ENCODE measurements around the gene C16orf96.

Gene C16orf96

DNA sequence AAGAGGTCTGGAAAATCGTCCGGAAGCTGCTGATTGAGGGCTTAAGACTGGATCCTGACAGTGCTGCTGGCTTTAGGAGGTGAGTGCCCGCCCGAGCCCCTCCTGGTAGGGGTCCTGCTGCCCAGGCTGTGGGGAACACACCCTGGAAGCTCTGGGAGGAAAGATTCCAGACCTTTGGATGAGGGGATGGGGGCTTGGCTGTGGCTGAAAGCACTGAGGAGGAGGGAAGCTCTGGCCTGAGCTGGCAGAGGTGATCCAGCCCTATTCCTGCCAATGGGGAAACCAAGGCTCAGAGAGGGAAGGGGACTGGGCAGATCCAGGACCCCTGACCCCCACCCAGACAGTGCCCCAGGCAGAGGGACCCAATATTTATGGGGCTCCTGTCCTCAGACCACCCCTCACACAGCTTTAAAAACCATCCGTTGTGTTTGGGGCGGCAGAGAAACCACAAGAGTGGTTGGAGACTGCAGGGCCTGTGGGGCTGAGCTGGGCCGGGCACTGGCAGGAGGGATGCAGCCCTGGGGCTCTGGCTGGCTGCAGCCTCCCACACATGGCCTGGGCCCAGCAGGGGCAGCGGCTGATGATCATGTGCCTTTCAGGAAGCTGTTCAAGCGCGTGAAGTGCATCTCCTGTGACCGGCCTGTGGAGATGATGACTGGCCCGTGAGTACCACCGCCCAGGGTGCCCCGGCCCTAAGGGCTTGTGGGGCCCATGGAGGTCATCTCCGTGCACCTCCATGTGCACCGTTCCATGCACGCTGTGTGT is 35.7 kb downstream of the C16orf96 start:
- no peak overlapping the region for H3K27ac Mint-ChIP-seq
- ATAC-seq (ENCODE audit: low read depth) (no peak), DNase-seq (ENCODE audit: low spot score in 2 of 2) (no peak)
- no peaks in the 10 kb centered on the region for H3K4me1 Mint-ChIP-seq
- peaks cover 3% of the 10 kb centered on the region for H3K36me3 Mint-ChIP-seq
- no peak overlapping the region for H3K4me3 Mint-ChIP-seq
- H3K27me3 Mint-ChIP-seq, result peaks cover 5% of the 10 kb centered on the region
- no peaks in the 10 kb centered on the region for H3K9me3 Mint-ChIP-seq

DNA sequence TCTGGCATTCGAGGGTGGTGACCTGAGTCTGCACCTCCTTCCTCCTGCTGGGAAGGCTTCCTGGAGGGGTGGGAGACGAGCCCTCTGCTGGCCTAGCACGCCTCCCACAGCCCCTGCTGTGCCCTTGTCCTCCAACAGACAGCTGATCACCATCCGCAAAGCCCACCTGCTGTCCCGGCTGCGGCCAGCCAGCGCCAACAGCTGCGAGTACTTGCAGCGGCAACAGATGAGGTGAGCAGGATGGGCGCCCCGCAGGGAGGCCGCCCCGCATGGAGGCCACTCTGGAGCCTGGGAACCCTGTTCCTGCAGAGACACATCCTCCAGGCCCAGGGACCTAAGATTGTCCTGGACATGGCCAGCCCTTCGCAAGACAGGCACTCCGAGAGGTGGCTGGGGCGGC is 36.9 kb downstream of the C16orf96 start:
- H3K4me3 Mint-ChIP-seq, result no peak overlapping the region
- peaks cover 3% of the 10 kb centered on the region for H3K36me3 Mint-ChIP-seq
- H3K9me3 Mint-ChIP-seq, result no peaks in the 10 kb centered on the region
- ATAC-seq (ENCODE audit: low read depth) (no peak), DNase-seq (ENCODE audit: low spot score in 2 of 2) (no peak)
- H3K4me1 Mint-ChIP-seq, result no peaks in the 10 kb centered on the region
- H3K27me3 Mint-ChIP-seq, result peaks cover 5% of the 10 kb centered on the region
- no peak overlapping the region for H3K27ac Mint-ChIP-seq

- H3K27me3 Mint-ChIP-seq, result peaks cover 5% of the 10 kb centered on the region
- ATAC-seq (ENCODE audit: low read depth) (no peak), DNase-seq (ENCODE audit: low spot score in 2 of 2) (no peak)
- H3K4me1 Mint-ChIP-seq, result no peaks in the 10 kb centered on the region
- peaks cover 3% of the 10 kb centered on the region for H3K36me3 Mint-ChIP-seq
- no peaks in the 10 kb centered on the region for H3K9me3 Mint-ChIP-seq
- no peak overlapping the region for H3K27ac Mint-ChIP-seq
- H3K4me3 Mint-ChIP-seq, result no peak overlapping the region
Measured at GRCh38 chr16:4594433-4595410, 38.6 kb downstream of the C16orf96 start.

GRCh38 chr16:4597174-4597573 is 41.0 kb downstream of the C16orf96 start:
- ATAC-seq (ENCODE audit: low read depth), result no peak
- no peak for DNase-seq (ENCODE audit: low spot score in 2 of 2)
- Mint-ChIP-seq H3K27ac (no peak overlapping the region), H3K36me3 (peaks cover 3% of the 10 kb centered on the region), H3K9me3 (no peaks in the 10 kb centered on the region), H3K4me3 (no peak overlapping the region), H3K4me1 (peaks cover 3% of the 10 kb centered on the region), H3K27me3 (peaks cover 10% of the 10 kb centered on the region)

DNA sequence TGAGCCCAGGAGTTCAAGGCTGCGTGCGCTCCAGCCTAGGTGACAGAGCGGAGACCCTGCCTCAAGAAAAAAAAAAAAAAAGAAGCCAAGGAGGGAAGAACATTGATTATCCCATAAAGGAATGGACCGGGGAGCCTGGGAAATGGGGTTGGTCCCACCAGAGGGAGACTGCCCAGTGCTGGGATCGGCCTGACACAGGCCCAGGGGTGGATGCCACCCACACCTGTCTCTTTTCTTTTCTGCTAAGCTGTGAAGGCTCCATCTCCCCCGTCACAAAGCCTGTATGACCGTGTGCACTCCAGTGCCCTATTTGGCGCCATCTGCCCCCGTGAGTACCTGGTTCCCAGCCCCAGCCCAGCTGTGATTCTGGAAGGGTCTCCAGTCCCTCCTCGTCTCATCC is 42.9 kb downstream of the C16orf96 start:
- no peak overlapping the region for H3K4me3 Mint-ChIP-seq
- no peak for DNase-seq (ENCODE audit: low spot score in 2 of 2)
- H3K36me3 Mint-ChIP-seq, result peaks cover 3% of the 10 kb centered on the region
- no peaks in the 10 kb centered on the region for H3K9me3 Mint-ChIP-seq
- ATAC-seq (ENCODE audit: low read depth), result no peak
- peaks cover 3% of the 10 kb centered on the region for H3K4me1 Mint-ChIP-seq
- H3K27ac Mint-ChIP-seq, result no peak overlapping the region
- H3K27me3 Mint-ChIP-seq, result peaks cover 7% of the 10 kb centered on the region

GRCh38 chr16:4599545-4599944 is 43.4 kb downstream of the C16orf96 start:
- Mint-ChIP-seq H3K9me3 (no peaks in the 10 kb centered on the region), H3K27me3 (peaks cover 7% of the 10 kb centered on the region), H3K4me1 (peaks cover 3% of the 10 kb centered on the region), H3K4me3 (no peak overlapping the region), H3K36me3 (peaks cover 3% of the 10 kb centered on the region), H3K27ac (no peak overlapping the region)
- ATAC-seq (ENCODE audit: low read depth), result no peak
- no peak for DNase-seq (ENCODE audit: low spot score in 2 of 2)

DNA sequence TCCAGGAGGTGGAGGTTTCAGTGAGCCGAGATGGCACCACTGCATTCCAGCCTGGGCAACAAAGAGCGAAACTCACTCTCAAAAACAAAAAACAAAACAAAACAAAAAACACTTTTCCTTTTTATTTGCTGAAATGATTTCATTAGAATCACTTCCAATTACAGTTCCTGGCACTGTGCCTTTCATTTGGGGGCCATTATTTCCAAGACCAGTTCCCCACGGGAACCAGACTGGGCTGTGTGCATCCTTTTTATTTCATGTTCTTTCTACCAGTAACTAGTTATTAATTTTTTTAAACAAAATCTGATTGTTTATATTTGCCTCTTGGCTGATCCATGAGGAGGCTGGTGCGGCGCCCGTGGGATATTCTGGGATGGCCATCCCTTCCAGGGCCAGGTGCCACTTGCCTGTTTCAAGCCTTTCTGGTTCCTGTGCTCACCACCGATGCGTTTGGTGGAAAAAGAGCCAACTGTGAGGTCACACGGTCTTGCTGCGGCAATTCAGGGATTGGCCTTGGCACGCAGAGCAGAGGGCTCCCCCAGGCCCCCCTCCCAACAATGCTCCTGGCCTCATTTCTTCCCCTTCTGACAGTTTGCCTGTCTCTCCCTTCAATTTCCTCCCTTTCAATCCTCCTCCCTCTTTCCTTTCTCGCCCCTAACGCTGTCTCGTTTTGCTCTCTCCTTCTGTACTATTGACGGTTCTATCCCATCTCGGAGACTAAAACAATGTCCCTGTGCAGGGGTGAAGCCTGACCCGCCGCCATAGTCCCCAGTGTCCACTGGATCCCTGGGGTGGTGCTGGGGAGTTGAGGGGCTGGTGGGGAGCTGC is 45.1 kb downstream of the C16orf96 start:
- Mint-ChIP-seq H3K27me3 (peaks cover 4% of the 10 kb centered on the region), H3K4me1 (peaks cover 3% of the 10 kb centered on the region), H3K9me3 (no peaks in the 10 kb centered on the region), H3K4me3 (no peak overlapping the region), H3K27ac (no peak overlapping the region), H3K36me3 (no peaks in the 10 kb centered on the region)
- DNase-seq (ENCODE audit: low spot score in 2 of 2) (no peak), ATAC-seq (ENCODE audit: low read depth) (no peak)

DNA sequence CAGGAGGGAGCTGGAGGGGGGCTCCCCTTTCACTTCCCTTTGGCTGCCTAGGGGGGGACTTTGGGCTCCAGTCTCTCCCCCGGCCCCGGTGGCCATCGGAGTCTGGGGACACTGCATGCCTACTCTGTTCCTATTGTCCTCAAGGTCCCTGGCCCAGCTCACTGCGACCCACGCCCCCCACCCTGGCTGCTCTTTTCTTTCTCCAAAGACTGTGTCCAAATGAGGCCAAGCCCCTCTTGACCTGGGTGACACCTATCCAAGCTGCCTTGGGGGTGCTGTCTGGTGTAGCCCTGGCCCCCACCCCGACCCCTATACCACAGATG is 45.7 kb downstream of the C16orf96 start:
- no peak overlapping the region for H3K4me3 Mint-ChIP-seq
- H3K9me3 Mint-ChIP-seq, result no peaks in the 10 kb centered on the region
- no peak overlapping the region for H3K27ac Mint-ChIP-seq

DNA sequence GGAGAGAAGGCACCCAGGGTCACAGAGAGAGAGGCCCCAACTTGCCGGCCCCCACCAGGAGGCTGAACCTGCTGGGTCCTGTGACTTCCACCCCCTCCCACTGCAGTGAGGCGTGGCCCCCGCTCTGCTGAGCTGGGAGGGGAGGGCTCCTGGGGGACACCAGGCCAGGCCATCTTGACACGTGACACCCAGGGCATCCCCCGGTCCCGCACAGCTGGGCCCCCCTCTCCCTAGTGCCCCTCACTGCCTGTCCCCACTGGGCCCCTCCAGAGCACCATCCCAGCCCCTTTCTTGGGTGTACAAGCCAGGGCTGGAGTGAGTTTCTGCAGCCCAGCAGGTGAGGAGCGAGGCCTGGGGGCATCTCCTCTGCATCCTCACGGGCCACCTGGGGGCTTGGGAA is 46.2 kb downstream of the C16orf96 start:
- no peak for ATAC-seq (ENCODE audit: low read depth)
- H3K4me1 Mint-ChIP-seq, result peaks cover 3% of the 10 kb centered on the region
- peaks cover 4% of the 10 kb centered on the region for H3K27me3 Mint-ChIP-seq
- DNase-seq (ENCODE audit: low spot score in 2 of 2), result no peak
- H3K4me3 Mint-ChIP-seq, result no peak overlapping the region
- no peak overlapping the region for H3K27ac Mint-ChIP-seq
- H3K9me3 Mint-ChIP-seq, result no peaks in the 10 kb centered on the region
- H3K36me3 Mint-ChIP-seq, result no peaks in the 10 kb centered on the region

More for the DNA sequence above, 45.7 kb downstream of the C16orf96 start:
- Mint-ChIP-seq H3K27me3 (peaks cover 4% of the 10 kb centered on the region), H3K4me1 (peaks cover 3% of the 10 kb centered on the region), H3K36me3 (no peaks in the 10 kb centered on the region)
- no peak for ATAC-seq (ENCODE audit: low read depth)
- no peak for DNase-seq (ENCODE audit: low spot score in 2 of 2)

GRCh38 chr16:4603624-4604170 is 47.6 kb downstream of the C16orf96 start:
- Mint-ChIP-seq H3K27me3 (peaks cover 4% of the 10 kb centered on the region), H3K9me3 (no peaks in the 10 kb centered on the region), H3K4me1 (peaks cover 3% of the 10 kb centered on the region), H3K27ac (no peak overlapping the region), H3K4me3 (no peak overlapping the region), H3K36me3 (peaks cover 1% of the 10 kb centered on the region)
- DNase-seq (ENCODE audit: low spot score in 2 of 2), result no peak
- ATAC-seq (ENCODE audit: low read depth), result no peak

DNA sequence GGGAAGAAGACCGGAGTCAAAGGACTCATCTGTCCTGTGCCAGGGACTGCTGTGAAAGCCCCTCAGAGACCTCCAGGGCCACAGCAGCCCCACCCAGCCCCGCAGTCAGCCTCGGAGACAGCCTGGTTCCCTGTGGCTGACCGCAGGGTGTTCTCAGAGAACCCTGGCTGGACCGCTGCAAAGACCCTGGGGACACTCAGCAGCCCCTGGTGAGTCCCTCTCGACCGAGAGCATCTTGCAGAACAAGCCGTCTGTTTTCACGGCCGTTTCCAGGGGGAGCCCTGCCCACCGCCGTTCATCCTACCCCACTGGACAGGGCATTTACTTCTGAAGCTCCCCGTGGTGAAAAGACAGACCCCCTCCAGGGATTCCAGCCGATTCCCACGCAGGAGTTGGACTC is 48.3 kb downstream of the C16orf96 start:
- Mint-ChIP-seq H3K4me3 (no peak overlapping the region), H3K9me3 (no peaks in the 10 kb centered on the region), H3K36me3 (peaks cover 2% of the 10 kb centered on the region), H3K4me1 (peaks cover 3% of the 10 kb centered on the region), H3K27me3 (peaks cover 4% of the 10 kb centered on the region), H3K27ac (no peak overlapping the region)
- DNase-seq (ENCODE audit: low spot score in 2 of 2), result no peak
- ATAC-seq (ENCODE audit: low read depth), result no peak

DNA sequence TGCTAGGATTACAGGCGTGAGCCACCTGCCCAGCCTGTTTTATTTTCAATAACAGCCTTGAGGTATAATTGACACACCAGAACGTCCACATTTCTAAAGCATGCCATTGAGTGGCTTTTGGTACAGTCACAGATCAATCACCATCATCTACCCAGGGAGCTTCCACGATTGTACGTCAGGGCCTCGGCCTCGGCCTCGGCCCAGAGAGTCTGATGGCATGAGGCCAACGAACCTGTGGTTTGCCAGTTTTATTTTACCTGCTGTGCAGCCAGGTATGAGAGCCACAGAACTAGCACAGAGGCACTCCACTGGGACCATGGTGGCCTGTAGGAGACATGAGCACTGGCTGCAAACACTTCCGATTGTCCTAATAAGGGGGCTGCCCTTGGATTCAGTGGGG is 50.2 kb downstream of the C16orf96 start:
- Mint-ChIP-seq H3K36me3 (peaks cover 4% of the 10 kb centered on the region), H3K9me3 (no peaks in the 10 kb centered on the region), H3K27me3 (peaks cover 4% of the 10 kb centered on the region), H3K4me3 (no peak overlapping the region), H3K4me1 (peaks cover 4% of the 10 kb centered on the region), H3K27ac (no peak overlapping the region)
- ATAC-seq (ENCODE audit: low read depth), result no peak
- DNase-seq (ENCODE audit: low spot score in 2 of 2), result no peak

GRCh38 chr16:4607841-4608703 is 51.9 kb downstream of the C16orf96 start:
- H3K4me1 Mint-ChIP-seq, result peaks cover 2% of the 10 kb centered on the region
- H3K27ac Mint-ChIP-seq, result no peak overlapping the region
- H3K27me3 Mint-ChIP-seq, result no peaks in the 10 kb centered on the region
- ATAC-seq (ENCODE audit: low read depth) (no peak), DNase-seq (ENCODE audit: low spot score in 2 of 2) (no peak)
- no peaks in the 10 kb centered on the region for H3K9me3 Mint-ChIP-seq
- peaks cover 4% of the 10 kb centered on the region for H3K36me3 Mint-ChIP-seq
- no peak overlapping the region for H3K4me3 Mint-ChIP-seq

All from memory B cell (primary cell).